HepG2 (cell line): ENCODE measurements around the gene NDC1. TPM values are rescaled to one million over a fixed set of nuclear protein-coding genes. Genes with fewer than 3 reads are reported as not detected.

Source experiments
- ATAD3A ChIP-seq: sonication (generic); formaldehyde crosslinking; IDR thresholded peaks from 2 replicates; pipeline ENCODE4 v1.4.0; 2020; ENCODE audit warnings: missing genetic modification reagents
- E2F5 ChIP-seq: sonication (generic); formaldehyde crosslinking; conservative IDR thresholded peaks from 2 replicates; pipeline ENCODE4 v1.4.0; 2020; ENCODE audit warnings: missing genetic modification reagents
- ETV6 ChIP-seq: sonication (generic); formaldehyde crosslinking; conservative IDR thresholded peaks from 2 replicates; pipeline ENCODE4 v1.4.0; 2020; ENCODE audit warnings: missing genetic modification reagents
- KAT8 ChIP-seq: IDR thresholded peaks from 2 replicates; pipeline ENCODE4 v1.6.1; 2016; ENCODE audit warnings: missing genetic modification reagents, missing compliant biosample characterization
- MATR3 ChIP-seq: sonication (generic); formaldehyde crosslinking; IDR thresholded peaks from 2 replicates; pipeline ENCODE4 v1.4.0; 2020; ENCODE audit warnings: missing genetic modification reagents
- MIER3 ChIP-seq: IDR thresholded peaks from 2 replicates; pipeline ENCODE4 v1.6.1; 2016; ENCODE audit warnings: missing compliant biosample characterization, borderline replicate concordance
- MLLT10 ChIP-seq: sonication (generic); formaldehyde crosslinking; IDR thresholded peaks from 2 replicates; pipeline ENCODE4 v1.4.0; 2020; ENCODE audit warnings: missing genetic modification reagents
- NCOR1 ChIP-seq: fragments of 200-600 bp; sonication (generic); IDR thresholded peaks from 2 replicates; pipeline ENCODE4 v1.7.0; 2017; ENCODE audit warnings: antibody characterized with exemption, low read length, borderline replicate concordance
- REST ChIP-seq, 2 experiments: IDR thresholded peaks; 2 replicates each; pipeline ENCODE4 v1.6.1; 2011 to 2012; ENCODE audit warnings: low read length in 2 of 2, borderline replicate concordance in 1 of 2, low read depth in 1 of 2, mild to moderate bottlenecking in 1 of 2, moderate library complexity in 1 of 2
- RFX1 ChIP-seq: fragments of 450-650 bp; IDR thresholded peaks from 2 replicates; pipeline ENCODE4 v1.6.1; 2017
- ZFP36 ChIP-seq: fragments of 150-350 bp; IDR thresholded peaks from 2 replicates; pipeline ENCODE4 v1.6.1; 2018; ENCODE audit warnings: borderline replicate concordance, low read length, low read depth; ENCODE audit not compliant: partially characterized antibody
- ZNF451 ChIP-seq: sonication (generic); formaldehyde crosslinking; IDR thresholded peaks from 2 replicates; pipeline ENCODE4 v1.5.0; 2020; ENCODE audit warnings: mild to moderate bottlenecking, missing genetic modification reagents
- ZNF574 ChIP-seq: sonication (generic); formaldehyde crosslinking; IDR thresholded peaks from 2 replicates; pipeline ENCODE4 v1.4.0; 2020; ENCODE audit warnings: missing genetic modification reagents
- ZNF598 ChIP-seq: sonication (generic); formaldehyde crosslinking; IDR thresholded peaks from 2 replicates; pipeline ENCODE4 v1.5.1; 2020; ENCODE audit warnings: mild to moderate bottlenecking, missing genetic modification reagents, borderline replicate concordance
- polyA plus RNA-seq, 8 experiments: library from polyadenylated mRNA; depleted of rRNA in 3 of 8; stranded (reverse) in 7 of 8; unstranded in 1 of 8; fragments of >200 nt; fragmentation: Illumina TruSeq in 4 of 8; extraction: Trizol in 4 of 8; gene quantifications; 2 replicates each; pipeline versions ENCODE4 v1.2.1 to v1.2.3, GENCODE V29; 2011 to 2016; ENCODE audit warnings: low read depth in 4 of 8, missing spikeins in 1 of 8, mixed read lengths in 1 of 8; ENCODE audit not compliant: insufficient read depth in 1 of 8
- total RNA-seq, 5 experiments: library from RNA; depleted of rRNA; stranded (reverse); fragments of >200 nt; fragmentation: Illumina TruSeq; extraction: Trizol; gene quantifications; 2 replicates each; pipeline ENCODE4 v1.2.3, GENCODE V29; 2016; ENCODE audit warnings: low read depth in 1 of 5
- TF ChIP-seq, protein P1 (sequence below): sonication (generic); formaldehyde crosslinking; IDR thresholded peaks from 2 replicates; pipeline ENCODE4 v1.5.1; 2020; ENCODE audit warnings: mild to moderate bottlenecking, missing genetic modification reagents
- TF ChIP-seq, protein P2 (sequence below): sonication (generic); formaldehyde crosslinking; IDR thresholded peaks from 2 replicates; pipeline ENCODE4 v1.5.0; 2020; ENCODE audit warnings: mild to moderate bottlenecking, missing genetic modification reagents

NDC1 gene
- total and polyA plus RNA-seq, 2 of the 13 experiments (the other 11 are each of a cell fraction or from before 2014, with no cell fraction given): 38.1 to 50.9 TPM

DNA sequence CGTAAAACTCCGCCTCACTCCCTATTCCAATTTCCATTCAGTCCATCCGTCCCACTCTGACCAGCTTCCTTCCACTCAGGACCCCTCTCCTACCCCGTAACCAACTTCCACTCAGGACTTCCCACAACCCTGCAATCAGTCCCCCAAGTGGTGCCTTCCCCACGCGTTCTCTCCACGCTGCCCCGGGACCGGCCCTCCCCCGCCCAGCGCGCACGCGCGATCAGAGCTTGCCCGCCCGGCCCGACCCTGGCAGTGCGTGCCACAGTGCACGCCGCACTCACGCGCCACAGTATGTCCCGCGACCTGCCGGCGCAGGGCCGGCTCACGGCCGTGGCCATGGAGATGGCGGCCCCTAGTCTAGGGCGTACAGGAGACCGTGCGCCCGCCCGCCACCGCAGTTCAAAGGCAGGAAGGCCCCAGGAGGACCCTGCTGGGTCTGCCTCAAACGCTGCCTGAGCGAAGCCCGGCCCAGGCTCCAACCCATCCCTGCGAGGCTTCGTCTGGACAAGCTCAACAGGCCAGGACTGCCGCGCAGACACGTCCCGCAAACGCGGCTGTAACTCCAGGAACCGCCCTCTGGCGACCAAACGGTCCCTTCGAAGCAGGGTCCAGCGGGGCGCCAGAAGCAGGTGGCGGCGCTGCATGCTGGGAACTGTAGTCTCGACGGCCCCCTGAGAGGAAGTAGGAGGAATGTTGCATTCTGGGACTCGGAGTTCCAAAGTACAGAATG lies at the start of gene NDC1 (continued):
- TF ChIP-seq KAT8 (CRISPR knock-in tag) (peak; percentile 92), ATAD3A (CRISPR knock-in tag) (no peak), ZNF574 (CRISPR knock-in tag) (peak; percentile 96), MIER3 (peak; percentile 74; the same call in 1 of the 2 replicates), E2F5 (peak; percentile 93), ZNF451 (CRISPR knock-in tag) (peak; percentile 95), RFX1 (no peak; the same call in 1 of the 2 replicates), NCOR1 (peak; percentile 91), REST (IDR thresholded peaks at IDR 0.05; ENCODE audit: borderline replicate concordance in 1 of 2, low read depth in 1 of 2, low read length in 2 of 2) (no peak; a peak in 1 of 4 replicates), ZFP36 (no peak), MLLT10 (CRISPR knock-in tag) (no peak), ETV6 (no peak; the same call in 1 of the 2 replicates), ZNF598 (peak; percentile 60; the same call in 1 of the 2 replicates), MATR3 (CRISPR knock-in tag) (no peak)
- TF ChIP-seq, protein P1, sequence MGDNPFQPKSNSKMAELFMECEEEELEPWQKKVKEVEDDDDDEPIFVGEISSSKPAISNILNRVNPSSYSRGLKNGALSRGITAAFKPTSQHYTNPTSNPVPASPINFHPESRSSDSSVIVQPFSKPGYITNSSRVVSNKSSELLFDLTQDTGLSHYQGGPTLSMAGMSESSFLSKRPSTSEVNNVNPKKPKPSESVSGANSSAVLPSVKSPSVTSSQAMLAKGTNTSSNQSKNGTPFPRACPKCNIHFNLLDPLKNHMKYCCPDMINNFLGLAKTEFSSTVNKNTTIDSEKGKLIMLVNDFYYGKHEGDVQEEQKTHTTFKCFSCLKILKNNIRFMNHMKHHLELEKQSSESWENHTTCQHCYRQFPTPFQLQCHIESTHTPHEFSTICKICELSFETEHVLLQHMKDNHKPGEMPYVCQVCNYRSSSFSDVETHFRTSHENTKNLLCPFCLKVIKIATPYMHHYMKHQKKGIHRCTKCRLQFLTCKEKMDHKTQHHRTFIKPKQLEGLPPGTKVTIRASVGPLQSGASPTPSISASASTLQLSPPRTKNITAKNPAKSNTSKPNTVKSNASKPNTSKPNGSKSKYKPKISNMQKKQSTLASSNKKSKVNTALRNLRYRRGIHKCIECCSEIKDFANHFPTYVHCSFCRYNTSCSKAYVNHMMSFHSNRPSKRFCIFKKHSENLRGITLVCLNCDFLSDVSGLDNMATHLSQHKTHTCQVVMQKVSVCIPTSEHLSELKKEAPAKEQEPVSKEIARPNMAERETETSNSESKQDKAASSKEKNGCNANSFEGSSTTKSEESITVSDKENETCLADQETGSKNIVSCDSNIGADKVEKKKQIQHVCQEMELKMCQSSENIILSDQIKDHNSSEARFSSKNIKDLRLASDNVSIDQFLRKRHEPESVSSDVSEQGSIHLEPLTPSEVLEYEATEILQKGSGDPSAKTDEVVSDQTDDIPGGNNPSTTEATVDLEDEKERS (CRISPR knock-in tag): peak; percentile 84
- TF ChIP-seq, protein P2, sequence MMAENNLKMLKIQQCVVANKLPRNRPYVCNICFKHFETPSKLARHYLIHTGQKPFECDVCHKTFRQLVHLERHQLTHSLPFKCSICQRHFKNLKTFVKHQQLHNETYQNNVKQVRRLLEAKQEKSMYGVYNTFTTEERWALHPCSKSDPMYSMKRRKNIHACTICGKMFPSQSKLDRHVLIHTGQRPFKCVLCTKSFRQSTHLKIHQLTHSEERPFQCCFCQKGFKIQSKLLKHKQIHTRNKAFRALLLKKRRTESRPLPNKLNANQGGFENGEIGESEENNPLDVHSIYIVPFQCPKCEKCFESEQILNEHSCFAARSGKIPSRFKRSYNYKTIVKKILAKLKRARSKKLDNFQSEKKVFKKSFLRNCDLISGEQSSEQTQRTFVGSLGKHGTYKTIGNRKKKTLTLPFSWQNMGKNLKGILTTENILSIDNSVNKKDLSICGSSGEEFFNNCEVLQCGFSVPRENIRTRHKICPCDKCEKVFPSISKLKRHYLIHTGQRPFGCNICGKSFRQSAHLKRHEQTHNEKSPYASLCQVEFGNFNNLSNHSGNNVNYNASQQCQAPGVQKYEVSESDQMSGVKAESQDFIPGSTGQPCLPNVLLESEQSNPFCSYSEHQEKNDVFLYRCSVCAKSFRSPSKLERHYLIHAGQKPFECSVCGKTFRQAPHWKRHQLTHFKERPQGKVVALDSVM (CRISPR knock-in tag): peak; percentile 55; the same call in 1 of the 2 replicates
